Effector memory CD8-positive, alpha-beta T cell (primary cell): ENCODE measurements around the gene SHLD3.
"Not testable (repeated sequence)": the region's sequence is repeated elsewhere in the genome, so short reads cannot be mapped to it uniquely, and the experiment has no call there.

Experiments used
- ATAC-seq: fragments of 150-1000 bp; cut with Tn5 transposase; replicated peaks from 2 replicates; pipeline ENCODE4 v1.10.0; 2021; ENCODE audit warnings: mild to moderate bottlenecking, moderate library complexity
- DNase-seq, 3 experiments: peaks; one replicate each; pipeline ENCODE4 v3.0.0; 2021
- H3K27ac Mint-ChIP-seq, 2 donors: one replicate each; pipeline ENCODE4 v1.8.0; 2022; ENCODE audit warnings: mild to moderate bottlenecking in 2 of 2, mixed read lengths in 2 of 2, moderate library complexity in 2 of 2
- H3K27me3 Mint-ChIP-seq, 2 donors: one replicate each; pipeline ENCODE4 v1.8.0; 2022; ENCODE audit warnings: mixed read lengths in 2 of 2
- H3K36me3 Mint-ChIP-seq: one replicate; pipeline ENCODE4 v1.8.0; 2022; ENCODE audit warnings: mild to moderate bottlenecking, moderate library complexity, mixed read lengths; ENCODE audit not compliant: insufficient read depth
- H3K4me1 Mint-ChIP-seq, 2 donors: one replicate each; pipeline ENCODE4 v1.8.0; 2022; ENCODE audit warnings: low read depth in 2 of 2, mixed read lengths in 2 of 2
- H3K4me3 Mint-ChIP-seq, 2 donors: one replicate each; pipeline ENCODE4 v1.8.0; 2022; ENCODE audit warnings: mild to moderate bottlenecking in 2 of 2, mixed read lengths in 2 of 2, moderate library complexity in 2 of 2
- H3K9me3 Mint-ChIP-seq, 2 donors: one replicate each; pipeline ENCODE4 v1.8.0; 2022; ENCODE audit warnings: mixed read lengths in 2 of 2

Gene SHLD3

GRCh38 chr5:65646938-65647337 is 22.1 kb downstream of the SHLD3 start:
- Mint-ChIP-seq H3K4me1 (no peaks in the 10 kb centered on the region), H3K36me3 (peaks cover 27% of the 10 kb centered on the region), H3K4me3 (no peak overlapping the region), H3K27me3 (no peaks in the 10 kb centered on the region), H3K27ac (no peak overlapping the region), H3K9me3 (no peaks in the 10 kb centered on the region)
- no peak for DNase-seq
- no peak for ATAC-seq

- no peaks in the 10 kb centered on the region for H3K27me3 Mint-ChIP-seq
- DNase-seq (no peak), ATAC-seq (no peak)
- H3K27ac Mint-ChIP-seq: peak overlapping the region in 1 of 2 donors; percentile 15
- peaks cover 33% of the 10 kb centered on the region for H3K36me3 Mint-ChIP-seq
- no peaks in the 10 kb centered on the region for H3K4me1 Mint-ChIP-seq
- no peaks in the 10 kb centered on the region for H3K9me3 Mint-ChIP-seq
- no peak overlapping the region for H3K4me3 Mint-ChIP-seq
Measured at GRCh38 chr5:65647941-65648340, 23.1 kb downstream of the SHLD3 start.

- DNase-seq (no peak), ATAC-seq (no peak)
- H3K36me3 Mint-ChIP-seq: peaks cover 39% of the 10 kb centered on the region
- H3K27me3 Mint-ChIP-seq: no peaks in the 10 kb centered on the region
- H3K4me3 Mint-ChIP-seq: no peak overlapping the region
- H3K9me3 Mint-ChIP-seq: no peaks in the 10 kb centered on the region
- H3K4me1 Mint-ChIP-seq: no peaks in the 10 kb centered on the region
- H3K27ac Mint-ChIP-seq: no peak overlapping the region
Measured at GRCh38 chr5:65651144-65651543, 26.3 kb downstream of the SHLD3 start.

GRCh38 chr5:65654713-65655112 is 29.9 kb downstream of the SHLD3 start:
- Mint-ChIP-seq H3K4me3 (no peak overlapping the region), H3K27me3 (no peaks in the 10 kb centered on the region), H3K27ac (no peak overlapping the region), H3K9me3 (no peaks in the 10 kb centered on the region), H3K36me3 (peaks cover 47% of the 10 kb centered on the region), H3K4me1 (no peaks in the 10 kb centered on the region)
- DNase-seq (no peak), ATAC-seq (no peak)

- Mint-ChIP-seq H3K9me3 (no peaks in the 10 kb centered on the region), H3K27me3 (no peaks in the 10 kb centered on the region), H3K4me1 (peaks cover 4 to 10% of the 10 kb centered on the region in 2 donors), H3K27ac (peak overlapping the region; percentile 38 to 63), H3K4me3 (no peak overlapping the region), H3K36me3 (peaks cover 50% of the 10 kb centered on the region)
- ATAC-seq (no peak), DNase-seq (no peak)
Measured at GRCh38 chr5:65663804-65664521, 39.1 kb downstream of the SHLD3 start.

- no peak overlapping the region for H3K4me3 Mint-ChIP-seq
- ATAC-seq (no peak), DNase-seq (no peak)
- peaks cover 58% of the 10 kb centered on the region for H3K36me3 Mint-ChIP-seq
- peaks cover 4 to 8% of the 10 kb centered on the region in 2 donors for H3K4me1 Mint-ChIP-seq
- no peaks in the 10 kb centered on the region for H3K9me3 Mint-ChIP-seq
- H3K27ac Mint-ChIP-seq: no peak overlapping the region
- no peaks in the 10 kb centered on the region for H3K27me3 Mint-ChIP-seq
Measured at GRCh38 chr5:65668696-65669095, 43.9 kb downstream of the SHLD3 start.

- H3K27me3 Mint-ChIP-seq: no peaks in the 10 kb centered on the region
- peaks cover 9 to 20% of the 10 kb centered on the region in 2 donors for H3K4me1 Mint-ChIP-seq
- peak overlapping the region; percentile 15 to 51 for H3K27ac Mint-ChIP-seq
- no peaks in the 10 kb centered on the region for H3K9me3 Mint-ChIP-seq
- DNase-seq (no peak), ATAC-seq (no peak)
- peaks cover 57% of the 10 kb centered on the region for H3K36me3 Mint-ChIP-seq
- no peak overlapping the region for H3K4me3 Mint-ChIP-seq
Measured at GRCh38 chr5:65672796-65673195, 48.0 kb downstream of the SHLD3 start.

- Mint-ChIP-seq H3K36me3 (peaks cover 55% of the 10 kb centered on the region), H3K9me3 (no peaks in the 10 kb centered on the region), H3K4me1 (peaks cover 12 to 31% of the 10 kb centered on the region in 2 donors), H3K27me3 (no peaks in the 10 kb centered on the region), H3K27ac (peak overlapping the region in 1 of 2 donors; percentile 1), H3K4me3 (no peak overlapping the region)
- no peak for ATAC-seq
- DNase-seq: no peak
Measured at GRCh38 chr5:65674749-65675148, 49.9 kb downstream of the SHLD3 start.

GRCh38 chr5:65676056-65676455 is 51.2 kb downstream of the SHLD3 start:
- H3K36me3 Mint-ChIP-seq: peaks cover 46% of the 10 kb centered on the region
- H3K27ac Mint-ChIP-seq: peak overlapping the region; percentile 1 to 38
- ATAC-seq, H3K27me3 Mint-ChIP-seq, H3K4me3 Mint-ChIP-seq, H3K9me3 Mint-ChIP-seq, DNase-seq: not testable (repeated sequence)
- H3K4me1 Mint-ChIP-seq: peaks cover 14 to 33% of the 10 kb centered on the region in 2 donors
